ENCODE measurements around the gene NT5C1A. TPM values are rescaled to one million over a fixed set of nuclear protein-coding genes. Genes with fewer than 3 reads are reported as not detected.

The NT5C1A gene
- total RNA-seq, 2 donors from 2014 or later = 0.31 to 0.70 TPM

DNA sequence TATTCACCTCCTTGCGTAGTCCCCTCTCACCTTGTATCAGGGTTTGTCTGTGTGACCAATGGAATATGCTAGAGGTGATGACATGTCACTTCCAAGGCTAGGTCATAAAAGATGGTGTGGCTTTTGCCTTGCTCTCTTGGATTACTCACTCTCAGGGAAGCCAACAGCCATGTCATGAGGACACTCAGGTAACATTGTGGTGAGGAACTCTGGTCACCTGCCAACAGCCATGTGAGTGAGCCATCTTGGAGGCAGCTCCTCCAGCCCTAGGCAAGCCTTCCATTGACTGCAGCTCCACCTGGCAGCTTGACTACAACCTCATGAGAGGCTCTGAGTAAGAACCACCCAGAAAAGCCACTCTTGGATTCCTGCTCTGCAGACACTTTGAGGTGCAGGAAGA lies 21.5 kb downstream of the NT5C1A start:
- DNase-seq = no peak
- Mint-ChIP-seq H3K4me1 (peaks cover 7% of the 10 kb centered on the region), H3K4me3 (no peak overlapping the region), H3K27ac (no peak overlapping the region), H3K27me3 (peaks cover 11% of the 10 kb centered on the region), H3K36me3 (ENCODE audit: low read depth) (no peaks in the 10 kb centered on the region)
- no peak for ATAC-seq
- no peaks in the 10 kb centered on the region for H3K9me3 ChIP-seq (ENCODE audit: control insufficient read depth, low read length, poor library complexity, severe bottlenecking)

DNA sequence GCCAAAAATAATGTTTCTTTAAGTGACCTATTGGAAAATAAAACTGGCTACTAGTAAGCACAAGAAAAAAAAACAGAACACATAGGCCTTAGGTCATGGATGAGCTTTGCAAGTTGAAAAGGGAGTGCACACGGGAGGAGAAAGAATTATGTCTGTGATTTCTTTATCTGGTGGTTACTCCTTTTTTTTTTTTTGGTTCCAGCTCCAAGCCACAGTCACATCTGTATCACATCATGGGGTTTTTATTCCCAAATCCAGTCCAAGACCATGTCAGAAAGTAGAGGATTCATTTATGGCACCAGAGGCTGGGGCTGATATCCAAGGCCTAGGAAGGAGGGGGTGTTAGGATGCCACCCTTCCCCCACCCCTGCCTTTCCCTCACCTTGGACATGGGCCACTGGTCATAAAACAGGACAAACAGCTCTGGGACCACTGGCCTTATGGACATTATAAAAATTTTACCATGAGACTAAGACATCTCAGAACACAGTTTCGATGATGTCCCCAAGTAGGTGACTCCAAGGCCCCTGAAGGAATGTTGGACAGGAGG lies 22.2 kb downstream of the NT5C1A start:
- peaks cover 7% of the 10 kb centered on the region for H3K4me1 Mint-ChIP-seq
- H3K36me3 Mint-ChIP-seq (ENCODE audit: low read depth) = no peaks in the 10 kb centered on the region
- ATAC-seq (no peak), DNase-seq (no peak)
- H3K9me3 ChIP-seq (ENCODE audit: control insufficient read depth, low read length, poor library complexity, severe bottlenecking) = no peaks in the 10 kb centered on the region
- H3K4me3 Mint-ChIP-seq = no peak overlapping the region
- no peak overlapping the region for H3K27ac Mint-ChIP-seq
- peaks cover 11% of the 10 kb centered on the region for H3K27me3 Mint-ChIP-seq

DNA sequence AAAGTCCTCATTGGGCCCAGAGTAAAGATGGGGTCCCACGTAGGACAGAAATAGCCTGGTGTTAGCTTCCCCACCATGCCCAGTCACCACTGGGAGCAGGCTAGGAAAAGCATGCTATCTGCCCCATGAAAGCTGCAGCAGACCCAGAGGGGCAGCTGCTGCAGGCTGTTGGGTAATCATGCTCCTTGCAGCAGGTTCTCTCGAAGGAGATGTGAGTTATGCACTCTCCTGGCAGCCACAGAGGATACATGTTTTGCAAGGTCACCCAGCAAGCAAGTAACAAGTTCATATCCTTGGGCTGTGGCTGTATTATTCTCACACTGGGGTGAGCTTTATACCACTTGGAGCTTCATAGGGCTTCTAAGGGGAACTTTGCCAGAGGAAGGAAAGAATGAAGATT lies 23.4 kb downstream of the NT5C1A start:
- Mint-ChIP-seq H3K27ac (no peak overlapping the region), H3K27me3 (peaks cover under 1% of the 10 kb centered on the region), H3K4me1 (peaks cover 7% of the 10 kb centered on the region), H3K4me3 (no peak overlapping the region), H3K36me3 (ENCODE audit: low read depth) (no peaks in the 10 kb centered on the region)
- DNase-seq = no peak
- no peak for ATAC-seq
- H3K9me3 ChIP-seq (ENCODE audit: control insufficient read depth, low read length, poor library complexity, severe bottlenecking) = no peaks in the 10 kb centered on the region

DNA sequence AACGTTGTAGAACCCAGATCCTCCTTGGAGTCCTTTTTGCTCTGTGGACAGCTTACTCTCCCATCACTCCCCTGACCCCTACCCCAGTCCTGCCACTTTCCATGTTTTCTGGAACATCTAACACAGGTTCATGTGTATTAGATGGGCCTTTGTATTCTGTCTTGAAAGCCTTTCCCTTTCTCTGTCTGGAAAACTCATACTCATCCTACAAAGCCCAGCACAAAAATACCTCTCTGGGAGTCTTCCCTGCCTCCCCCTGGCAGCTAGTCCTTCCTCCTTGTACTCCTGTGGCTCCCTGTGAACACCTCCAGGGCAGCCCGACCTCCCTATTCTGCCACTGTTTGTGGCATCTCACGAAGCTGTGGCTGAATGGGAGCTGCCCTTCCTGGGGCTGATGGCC lies 24.7 kb downstream of the NT5C1A start:
- ATAC-seq = no peak
- Mint-ChIP-seq H3K36me3 (ENCODE audit: low read depth) (no peaks in the 10 kb centered on the region), H3K27me3 (no peaks in the 10 kb centered on the region), H3K4me1 (peaks cover 4% of the 10 kb centered on the region), H3K27ac (no peak overlapping the region), H3K4me3 (no peak overlapping the region)
- no peak for DNase-seq
- H3K9me3 ChIP-seq (ENCODE audit: control insufficient read depth, low read length, poor library complexity, severe bottlenecking) = no peaks in the 10 kb centered on the region

DNA sequence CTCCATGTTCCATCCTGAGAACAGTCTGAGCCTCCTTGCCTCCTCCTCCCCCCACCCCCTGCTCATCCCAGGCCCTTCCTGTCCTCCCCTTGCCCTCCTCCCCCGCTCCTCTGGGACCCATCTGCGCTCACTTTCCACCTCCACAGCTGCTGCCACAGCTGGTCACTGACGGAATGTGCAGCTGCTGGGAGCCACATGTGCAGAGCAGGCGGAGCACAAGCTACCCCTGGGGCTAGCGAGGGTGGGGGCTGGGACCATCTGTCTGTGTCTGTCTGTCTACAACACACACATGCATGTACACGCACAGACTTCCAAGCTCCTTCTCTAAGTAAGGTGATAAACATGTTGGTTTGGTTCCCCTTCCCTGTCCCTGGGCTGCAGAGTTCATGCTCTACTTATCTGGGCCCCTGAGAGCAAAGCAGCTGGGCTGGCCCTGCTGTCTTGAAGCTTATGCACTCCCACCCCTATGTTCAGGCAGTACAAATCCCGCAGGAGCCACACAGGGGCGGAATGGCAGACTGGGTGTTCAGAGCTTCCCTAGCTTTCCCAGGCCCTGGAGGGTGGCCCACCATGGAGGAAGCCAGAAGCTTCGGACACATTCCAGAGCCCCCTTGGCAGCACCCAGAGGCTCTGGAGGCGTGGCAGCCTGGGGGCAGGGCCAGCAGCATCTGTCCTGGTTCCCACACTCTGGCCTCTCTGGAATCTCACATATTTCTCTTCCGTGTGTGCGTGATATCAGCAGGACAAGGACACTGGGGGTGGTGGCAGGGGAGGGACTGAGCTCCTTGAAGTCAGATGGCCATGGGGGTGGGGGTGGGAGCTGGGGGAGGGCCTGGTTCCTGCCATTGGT lies 25.4 kb downstream of the NT5C1A start:
- no peak overlapping the region for H3K4me3 Mint-ChIP-seq
- H3K4me1 Mint-ChIP-seq = peaks cover 4% of the 10 kb centered on the region
- no peaks in the 10 kb centered on the region for H3K36me3 Mint-ChIP-seq (ENCODE audit: low read depth)
- DNase-seq = no peak
- H3K9me3 ChIP-seq (ENCODE audit: control insufficient read depth, low read length, poor library complexity, severe bottlenecking) = no peaks in the 10 kb centered on the region
- ATAC-seq = no peak
- H3K27ac Mint-ChIP-seq = no peak overlapping the region
- no peaks in the 10 kb centered on the region for H3K27me3 Mint-ChIP-seq

DNA sequence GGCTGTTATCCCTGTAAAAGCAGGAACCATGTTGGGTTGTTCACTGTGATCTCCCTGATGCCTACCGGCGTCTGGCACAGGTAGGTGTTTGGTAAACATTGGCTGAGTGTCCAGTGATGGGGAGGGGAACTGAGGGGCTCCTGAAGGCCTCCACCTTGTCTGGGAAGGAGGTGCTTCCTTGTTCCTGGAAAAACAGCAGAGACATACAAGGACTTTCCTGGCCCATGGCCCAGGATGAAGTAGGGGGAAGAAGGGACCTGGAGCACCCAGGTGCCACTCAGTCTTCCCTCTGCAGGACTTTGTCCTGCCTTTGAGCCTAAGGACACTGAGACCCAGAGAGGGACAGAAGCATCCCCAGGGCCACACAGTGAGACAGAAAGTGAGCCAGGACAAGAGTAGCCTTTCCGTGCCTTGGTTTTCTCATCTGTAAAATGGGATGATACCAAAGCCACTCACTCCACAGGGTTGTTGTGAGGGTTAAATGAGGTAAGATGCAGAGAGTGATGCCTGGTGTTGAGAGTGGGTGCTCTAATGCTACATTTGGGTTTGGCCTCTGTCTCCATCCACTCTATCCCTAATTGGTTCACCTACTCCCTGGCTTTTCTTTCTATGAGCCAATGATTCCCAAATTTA lies 26.4 kb downstream of the NT5C1A start:
- DNase-seq (no peak), ATAC-seq (no peak)
- Mint-ChIP-seq H3K36me3 (ENCODE audit: low read depth) (no peaks in the 10 kb centered on the region), H3K27me3 (peaks cover 4% of the 10 kb centered on the region), H3K4me3 (no peak overlapping the region), H3K27ac (no peak overlapping the region), H3K4me1 (peaks cover 4% of the 10 kb centered on the region)
- H3K9me3 ChIP-seq (ENCODE audit: control insufficient read depth, low read length, poor library complexity, severe bottlenecking) = no peaks in the 10 kb centered on the region

DNA sequence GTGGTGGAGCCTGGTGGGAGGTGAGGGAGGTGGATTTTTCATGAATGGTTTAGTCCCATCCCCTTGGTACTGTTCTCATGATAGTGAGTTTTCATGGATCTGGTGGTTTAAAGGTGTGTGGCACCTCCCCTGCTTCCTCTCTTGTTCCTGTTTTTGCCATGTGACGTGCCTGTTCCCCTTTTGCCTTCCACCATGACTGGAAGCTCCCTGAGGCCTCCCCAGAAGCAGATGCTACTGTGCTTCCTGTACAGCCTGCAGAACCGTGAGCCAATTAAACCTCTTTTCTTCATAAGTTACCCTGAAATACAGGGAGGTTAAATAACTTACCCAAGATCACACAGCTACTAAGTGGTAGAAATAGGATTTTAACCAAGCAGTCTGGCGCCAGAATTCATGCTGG lies 28.2 kb downstream of the NT5C1A start:
- DNase-seq (no peak), ATAC-seq (no peak)
- H3K4me3 Mint-ChIP-seq = no peak overlapping the region
- H3K9me3 ChIP-seq (ENCODE audit: control insufficient read depth, low read length, poor library complexity, severe bottlenecking) = no peaks in the 10 kb centered on the region
- peaks cover 4% of the 10 kb centered on the region for H3K27me3 Mint-ChIP-seq
- H3K36me3 Mint-ChIP-seq (ENCODE audit: low read depth) = no peaks in the 10 kb centered on the region
- H3K27ac Mint-ChIP-seq = no peak overlapping the region
- H3K4me1 Mint-ChIP-seq = peaks cover 6% of the 10 kb centered on the region

DNA sequence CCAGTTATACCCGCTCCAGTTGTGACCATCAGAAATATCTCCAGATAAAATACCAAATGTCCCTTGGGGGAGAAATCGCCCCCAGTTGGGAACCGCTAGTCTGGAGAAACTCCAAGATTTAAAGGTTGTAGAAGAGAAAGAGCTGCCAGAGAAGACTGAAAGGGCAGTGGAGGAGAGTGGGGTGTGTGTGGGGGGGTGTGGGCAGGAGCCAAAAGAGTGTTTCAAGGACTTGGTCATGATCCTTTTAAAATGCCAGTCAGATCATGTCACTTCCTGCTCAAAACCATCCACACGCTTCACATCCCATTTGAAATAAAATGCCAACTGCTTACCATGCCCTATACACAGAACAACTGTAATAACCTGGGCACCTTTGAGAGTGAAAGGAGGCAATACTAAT lies 29.1 kb downstream of the NT5C1A start:
- Mint-ChIP-seq H3K4me3 (no peak overlapping the region), H3K4me1 (peaks cover 2% of the 10 kb centered on the region), H3K36me3 (ENCODE audit: low read depth) (no peaks in the 10 kb centered on the region), H3K27me3 (peaks cover 8% of the 10 kb centered on the region), H3K27ac (no peak overlapping the region)
- no peak for DNase-seq
- H3K9me3 ChIP-seq (ENCODE audit: control insufficient read depth, low read length, poor library complexity, severe bottlenecking) = no peaks in the 10 kb centered on the region
- no peak for ATAC-seq

DNA sequence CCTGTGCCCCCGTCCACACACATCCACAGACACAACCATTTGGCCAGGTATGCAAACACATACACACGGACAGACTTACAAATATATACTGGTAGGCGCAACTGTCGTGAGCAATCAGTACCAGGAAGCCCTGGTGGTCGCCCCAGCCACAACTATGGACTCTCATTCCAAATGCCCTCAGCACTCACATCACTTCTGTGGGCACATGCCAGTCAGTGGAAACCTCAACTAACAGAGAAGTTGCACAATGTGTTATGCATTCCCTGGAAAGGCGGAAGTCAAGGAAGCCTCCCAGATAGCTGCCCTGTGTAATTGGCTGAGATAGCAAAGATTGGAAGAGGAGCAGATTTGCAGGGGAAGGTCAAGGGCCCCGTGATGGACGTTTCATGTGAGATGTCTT lies 31.0 kb downstream of the NT5C1A start:
- Mint-ChIP-seq H3K27ac (no peak overlapping the region), H3K27me3 (peaks cover 25% of the 10 kb centered on the region), H3K4me3 (no peak overlapping the region), H3K4me1 (peaks cover 2% of the 10 kb centered on the region), H3K36me3 (ENCODE audit: low read depth) (no peaks in the 10 kb centered on the region)
- no peaks in the 10 kb centered on the region for H3K9me3 ChIP-seq (ENCODE audit: control insufficient read depth, low read length, poor library complexity, severe bottlenecking)
- DNase-seq = no peak
- ATAC-seq = no peak

DNA sequence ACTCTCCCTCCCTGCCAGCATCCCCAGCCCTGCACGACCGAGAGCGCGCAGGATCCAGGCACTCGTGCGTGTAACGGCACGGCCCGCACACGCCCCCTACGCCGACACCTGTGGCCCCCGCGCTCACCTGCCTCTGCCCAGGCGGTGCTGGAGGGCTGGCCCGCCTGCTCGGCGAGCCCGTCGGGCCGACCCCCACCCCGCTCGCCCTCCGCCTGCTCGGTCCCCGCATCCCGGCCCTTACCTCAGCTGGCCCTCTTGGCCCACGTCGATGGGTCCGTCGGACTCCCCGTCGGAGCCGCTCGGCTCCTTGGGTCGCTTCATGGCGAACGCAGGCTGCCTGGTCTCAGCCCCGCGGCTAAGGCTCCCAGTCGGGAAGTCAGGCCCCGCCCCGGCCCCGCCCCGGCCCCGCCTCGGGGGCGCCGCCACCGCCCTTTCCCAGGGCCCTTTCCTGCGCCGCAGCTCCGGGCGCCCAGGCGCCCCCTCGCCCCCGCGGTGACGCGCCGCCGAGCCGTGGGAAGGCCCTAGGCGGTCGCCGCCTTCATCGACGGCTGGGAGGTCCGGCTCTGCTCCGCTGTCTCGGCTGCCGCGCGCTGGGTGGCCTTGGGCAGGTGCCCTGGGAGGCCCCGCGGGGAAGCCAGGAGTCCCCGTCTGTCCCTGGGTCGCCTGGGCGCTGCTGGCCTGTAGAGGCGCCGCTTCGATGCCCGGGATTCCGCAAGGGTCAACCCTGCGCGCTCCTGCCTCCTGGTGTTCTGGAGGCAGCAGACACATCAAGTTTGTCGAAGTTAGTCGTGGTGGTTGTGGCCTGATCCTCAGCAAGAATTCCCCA lies 32.4 kb downstream of the NT5C1A start, which contains the start of gene HEYL:
Gene HEYL, minus strand, starts transcription at position 339 of the 826 bp plus-strand sequence. Its CDS starts 18 bp downstream, at position 321.
- DNase-seq = peak; percentile 22 to 59 (median 56)
- Mint-ChIP-seq H3K27me3 (peaks cover 35% of the 10 kb centered on the region), H3K4me3 (peak within 1 kb of the TSS; percentile 79), H3K4me1 (peaks cover 2% of the 10 kb centered on the region), H3K27ac (no peak within 1 kb of the TSS), H3K36me3 (ENCODE audit: low read depth) (no peaks in the 10 kb centered on the region)
- no peaks in the 10 kb centered on the region for H3K9me3 ChIP-seq (ENCODE audit: control insufficient read depth, low read length, poor library complexity, severe bottlenecking)
- ATAC-seq = peak; percentile 87

DNA sequence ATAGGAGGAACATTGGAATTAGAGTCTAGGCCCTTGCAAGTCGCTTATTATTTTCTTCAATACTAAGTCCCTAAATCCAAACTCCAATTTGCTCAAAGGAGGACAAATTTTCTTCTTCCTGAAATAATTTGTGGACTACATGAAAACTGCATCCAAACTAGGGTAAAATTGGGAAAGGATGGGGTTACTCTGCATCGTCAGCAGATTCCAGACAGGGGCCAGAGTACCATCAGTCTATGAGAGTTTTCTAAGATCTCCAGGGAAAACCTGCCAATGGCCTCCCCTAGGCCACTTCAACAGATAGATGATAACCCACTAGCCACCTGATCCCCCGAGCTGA lies 33.0 kb downstream of the NT5C1A start:
- H3K36me3 Mint-ChIP-seq (ENCODE audit: low read depth) = no peaks in the 10 kb centered on the region
- DNase-seq (no peak), ATAC-seq (no peak)
- H3K27ac Mint-ChIP-seq = no peak overlapping the region
- peak overlapping the region; percentile 79 for H3K4me3 Mint-ChIP-seq
- H3K27me3 Mint-ChIP-seq = peaks cover 41% of the 10 kb centered on the region
- H3K9me3 ChIP-seq (ENCODE audit: control insufficient read depth, low read length, poor library complexity, severe bottlenecking) = no peaks in the 10 kb centered on the region
- H3K4me1 Mint-ChIP-seq = peaks cover 2% of the 10 kb centered on the region

DNA sequence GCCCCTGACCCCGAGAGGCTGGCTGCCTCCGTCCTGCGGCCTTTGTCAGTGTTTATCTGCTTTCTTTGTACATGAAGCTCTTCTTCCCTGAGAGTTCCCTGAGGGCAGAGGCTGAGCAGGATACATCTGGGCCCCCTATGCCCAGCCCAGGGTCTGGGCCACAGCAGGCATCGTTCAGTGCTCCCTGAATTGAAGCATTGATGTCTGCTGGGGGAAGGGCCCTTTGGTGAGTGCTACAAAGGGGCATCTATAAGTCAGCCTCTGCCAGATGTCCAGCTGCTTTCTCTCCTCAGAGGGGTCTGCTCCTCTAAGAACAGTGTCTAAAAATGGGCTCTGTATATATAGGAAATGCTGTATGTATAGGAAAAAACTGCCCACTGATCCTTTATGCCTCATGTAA lies 34.5 kb downstream of the NT5C1A start:
- Mint-ChIP-seq H3K27me3 (peaks cover 47% of the 10 kb centered on the region), H3K4me1 (peaks cover 5% of the 10 kb centered on the region), H3K27ac (no peak overlapping the region), H3K36me3 (ENCODE audit: low read depth) (peaks cover 2% of the 10 kb centered on the region), H3K4me3 (no peak overlapping the region)
- no peak for DNase-seq
- ATAC-seq = no peak
- no peaks in the 10 kb centered on the region for H3K9me3 ChIP-seq (ENCODE audit: control insufficient read depth, low read length, poor library complexity, severe bottlenecking)

DNA sequence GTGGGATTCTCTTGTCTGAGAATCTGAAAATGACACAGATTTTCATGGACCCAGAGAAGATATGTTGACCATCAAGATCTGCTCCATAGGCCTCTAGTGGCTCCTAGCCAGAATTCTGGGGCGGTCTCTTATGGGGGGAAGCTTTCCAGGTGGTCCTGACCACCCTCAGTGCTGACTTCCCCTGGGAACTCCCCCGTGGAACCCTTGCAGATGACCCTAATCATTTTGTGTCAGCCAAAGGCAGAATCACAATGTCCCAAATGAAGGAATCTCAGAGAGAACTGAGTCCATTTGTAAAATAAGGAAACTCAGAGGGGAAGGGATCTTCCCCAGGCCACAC lies 36.1 kb downstream of the NT5C1A start:
- no peaks in the 10 kb centered on the region for H3K9me3 ChIP-seq (ENCODE audit: control insufficient read depth, low read length, poor library complexity, severe bottlenecking)

More for the DNA sequence above, 36.1 kb downstream of the NT5C1A start:
- no peak overlapping the region for H3K27ac Mint-ChIP-seq
- peaks cover 56% of the 10 kb centered on the region for H3K27me3 Mint-ChIP-seq
- no peak overlapping the region for H3K4me3 Mint-ChIP-seq
- ATAC-seq (no peak), DNase-seq (no peak)
- H3K36me3 Mint-ChIP-seq (ENCODE audit: low read depth) = peaks cover 2% of the 10 kb centered on the region
- H3K4me1 Mint-ChIP-seq = peaks cover 15% of the 10 kb centered on the region

Data from T-helper 17 cell (primary cell).